Chondrocyte (in vitro differentiated cells): Measurements from ENCODE around the gene ZNF195. TPM values are rescaled to one million over a fixed set of nuclear protein-coding genes. Genes with fewer than 3 reads are reported as not detected.

Experiments used
- DNase-seq: peaks from one replicate; pipeline ENCODE4 v3.0.0; 2021; ENCODE audit warnings: mixed read lengths, low spot score
- H3K27ac Mint-ChIP-seq: one replicate; pipeline ENCODE4 v1.8.0; 2021; ENCODE audit warnings: mild to moderate bottlenecking, moderate library complexity, mixed read lengths; ENCODE audit not compliant: unreplicated experiment
- H3K27me3 Mint-ChIP-seq: 2 replicates; pipeline ENCODE4 v1.8.0; 2021; ENCODE audit warnings: low read depth, mixed read lengths
- H3K36me3 Mint-ChIP-seq: 2 replicates; pipeline ENCODE4 v1.8.0; 2021; ENCODE audit warnings: low read depth, mixed read lengths
- H3K4me1 Mint-ChIP-seq: 2 replicates; pipeline ENCODE4 v1.8.0; 2021; ENCODE audit warnings: low read depth, mild to moderate bottlenecking, mixed read lengths
- H3K4me3 Mint-ChIP-seq: one replicate; pipeline ENCODE4 v1.8.0; 2021; ENCODE audit warnings: mild to moderate bottlenecking, moderate library complexity, mixed read lengths; ENCODE audit not compliant: unreplicated experiment
- H3K9me3 Mint-ChIP-seq: 2 replicates; pipeline ENCODE4 v1.8.0; 2021; ENCODE audit warnings: low read depth, mixed read lengths
- CTCF ChIP-seq: fragments of 200-600 bp; sonication (generic); IDR thresholded peaks from 2 replicates; pipeline ENCODE4 v1.5.0; 2021; ENCODE audit warnings: antibody characterized with exemption, mild to moderate bottlenecking, moderate library complexity
- total RNA-seq: library from RNA; stranded (reverse); gene quantifications from 3 replicates; pipeline ENCODE4 v1.2.1, GENCODE V29; 2021

The ZNF195 gene
- total RNA-seq, 1 donor from 2014 or later = 18.1 TPM

GRCh38 chr11:3356858-3357257, 22.1 kb downstream of the ZNF195 start:
- H3K9me3 Mint-ChIP-seq = peaks cover 53% of the 10 kb centered on the region
- no peaks in the 10 kb centered on the region for H3K27me3 Mint-ChIP-seq
- H3K27ac Mint-ChIP-seq = no peak overlapping the region
- no peak for DNase-seq
- H3K4me3 Mint-ChIP-seq = no peak overlapping the region
- TF ChIP-seq CTCF = no peak
- no peaks in the 10 kb centered on the region for H3K4me1 Mint-ChIP-seq
- peaks cover 57% of the 10 kb centered on the region for H3K36me3 Mint-ChIP-seq

DNA sequence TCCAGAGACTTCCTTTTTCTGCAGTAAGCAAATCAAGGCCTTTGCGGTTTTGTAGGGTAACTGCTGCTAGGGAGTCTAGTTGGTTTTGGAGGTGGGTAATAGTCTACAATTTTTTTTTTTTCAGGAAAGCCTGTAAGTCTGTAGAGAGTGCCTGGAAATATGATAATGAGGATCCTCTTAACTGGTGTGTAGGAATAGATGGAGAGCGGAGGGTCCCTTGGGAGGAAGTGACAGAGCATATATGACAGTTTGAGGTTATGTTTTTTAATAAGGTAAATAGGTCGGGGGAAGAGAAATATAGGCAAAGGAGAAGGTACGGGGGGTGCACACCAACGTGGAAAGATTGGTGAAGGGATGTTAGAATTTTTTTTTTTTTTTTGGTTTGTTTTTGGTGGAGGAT, 25.9 kb downstream of the ZNF195 start:
- no peaks in the 10 kb centered on the region for H3K4me1 Mint-ChIP-seq
- H3K4me3 Mint-ChIP-seq = no peak overlapping the region

GRCh38 chr11:3347127-3347526, 31.8 kb downstream of the ZNF195 start:
- TF ChIP-seq CTCF = no peak

More for the DNA sequence above, 25.9 kb downstream of the ZNF195 start:
- H3K36me3 Mint-ChIP-seq = peaks cover 23% of the 10 kb centered on the region
- peaks cover 30% of the 10 kb centered on the region for H3K9me3 Mint-ChIP-seq
- TF ChIP-seq CTCF = no peak
- no peak for DNase-seq
- H3K27me3 Mint-ChIP-seq = no peaks in the 10 kb centered on the region
- H3K27ac Mint-ChIP-seq = no peak overlapping the region

DNA sequence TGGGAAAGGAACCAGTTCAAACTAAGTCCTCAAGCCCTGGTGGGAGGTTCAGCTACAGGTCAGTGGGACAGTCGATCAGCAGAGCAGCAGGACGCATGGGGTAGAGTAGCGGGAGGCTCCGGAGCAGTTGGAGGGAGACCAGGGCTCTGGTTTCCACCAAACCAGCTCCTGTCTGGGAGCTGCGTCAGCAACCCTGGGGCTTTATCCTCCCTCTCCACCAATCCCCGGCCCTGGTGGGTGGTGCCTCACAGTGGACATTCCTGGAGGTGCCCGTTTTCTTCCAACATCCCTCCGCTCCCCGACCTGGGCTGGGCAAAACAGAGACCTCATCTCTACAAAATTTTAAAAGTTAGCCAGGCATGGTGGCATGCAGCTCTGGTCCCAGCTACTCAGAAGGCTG, 32.4 kb downstream of the ZNF195 start:
- Mint-ChIP-seq H3K36me3 (peaks cover 12% of the 10 kb centered on the region), H3K9me3 (peaks cover 24% of the 10 kb centered on the region), H3K4me3 (no peak overlapping the region), H3K27me3 (peaks cover 5% of the 10 kb centered on the region), H3K4me1 (no peaks in the 10 kb centered on the region), H3K27ac (no peak overlapping the region)
- DNase-seq = no peak
- TF ChIP-seq CTCF = no peak

More at GRCh38 chr11:3347127-3347526, 31.8 kb downstream of the ZNF195 start:
- no peak overlapping the region for H3K27ac Mint-ChIP-seq
- peaks cover 22% of the 10 kb centered on the region for H3K9me3 Mint-ChIP-seq
- H3K36me3 Mint-ChIP-seq = peaks cover 12% of the 10 kb centered on the region
- peaks cover 5% of the 10 kb centered on the region for H3K27me3 Mint-ChIP-seq
- DNase-seq = no peak
- no peak overlapping the region for H3K4me3 Mint-ChIP-seq
- H3K4me1 Mint-ChIP-seq = no peaks in the 10 kb centered on the region

DNA sequence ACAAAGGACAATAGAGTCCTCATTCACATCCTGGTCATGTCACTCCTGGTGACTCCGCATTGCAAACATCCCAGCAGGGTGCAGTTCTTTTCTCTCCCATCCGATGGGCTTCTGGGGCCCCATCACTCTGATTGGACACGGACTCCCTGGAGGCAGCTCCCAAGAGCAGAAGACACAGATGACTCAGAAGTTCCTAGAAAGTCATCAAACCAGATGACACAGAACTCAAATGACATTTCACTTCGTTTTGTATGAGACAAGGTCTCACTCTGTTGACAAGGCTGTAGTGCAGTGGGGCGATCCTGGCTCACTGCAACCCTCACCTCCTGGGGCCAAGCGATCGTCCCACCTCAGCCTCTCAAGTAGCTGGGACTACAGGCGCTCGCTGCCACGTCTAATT, 33.2 kb downstream of the ZNF195 start:
- H3K4me1 Mint-ChIP-seq = no peaks in the 10 kb centered on the region
- TF ChIP-seq CTCF = no peak
- H3K27ac Mint-ChIP-seq = no peak overlapping the region
- DNase-seq = no peak
- peaks cover 22% of the 10 kb centered on the region for H3K9me3 Mint-ChIP-seq
- no peak overlapping the region for H3K4me3 Mint-ChIP-seq
- H3K36me3 Mint-ChIP-seq = peaks cover 14% of the 10 kb centered on the region
- peaks cover 7% of the 10 kb centered on the region for H3K27me3 Mint-ChIP-seq
